Gastroesophageal sphincter (tissue), 4 donors: ENCODE results near the gene CHN1. TPM values are rescaled to one million over a fixed set of nuclear protein-coding genes. Genes with fewer than 3 reads are reported as not detected.
A peak's percentile ranks its signal among the peaks of the same experiment; 100 is the strongest.

ENCODE experiments used
- ATAC-seq: fragments of 150-250 bp; one replicate; pipeline ENCODE4 v1.9.1; 2016; ENCODE audit warnings: mild to moderate bottlenecking, moderate library complexity
- H3K27ac ChIP-seq, 4 donors: fragments of 200-600 bp; sonication (generic) in 3 of 4; 1 replicate in 3 of 4; 2 replicates in 1 of 4; pipeline ENCODE4 v1.5.1; 2016 to 2019
- H3K27me3 ChIP-seq: fragments of 200-600 bp; sonication (generic); one replicate; pipeline ENCODE4 v1.5.1; 2019
- H3K36me3 ChIP-seq, 2 donors: fragments of 200-600 bp; sonication (generic); one replicate each; pipeline ENCODE4 v1.5.1; 2019; ENCODE audit warnings: control low read depth in 1 of 2
- H3K4me1 ChIP-seq, 3 donors: fragments of 200-600 bp; sonication (generic); 1 replicate in 2 of 3; 2 replicates in 1 of 3; pipeline ENCODE4 v1.5.1; 2016 to 2019; ENCODE audit warnings: control low read depth in 2 of 3
- H3K4me3 ChIP-seq, 2 donors: fragments of 200-600 bp; sonication (generic); one replicate each; pipeline ENCODE4 v1.5.1; 2019; ENCODE audit warnings: mild to moderate bottlenecking in 1 of 2, moderate library complexity in 1 of 2
- H3K9me3 ChIP-seq, 3 donors: fragments of 200-600 bp; sonication (generic); one replicate each; pipeline ENCODE4 v1.5.1; 2017 to 2019; ENCODE audit warnings: control low read depth in 2 of 3
- CTCF ChIP-seq, 4 experiments: fragments of 200-600 bp in 2 of 4; fragments of 450-650 bp in 2 of 4; sonication (generic) in 1 of 4; IDR thresholded peaks; one replicate each; pipeline ENCODE4 v1.5.1; 2017 to 2019; ENCODE audit warnings: antibody characterized with exemption in 4 of 4, mild to moderate bottlenecking in 2 of 4, moderate library complexity in 2 of 4
- EP300 ChIP-seq: sonication (generic); formaldehyde crosslinking; IDR thresholded peaks from one replicate; pipeline ENCODE4 v1.6.1; 2017; ENCODE audit warnings: antibody characterized with exemption, mild to moderate bottlenecking
- POLR2A ChIP-seq, 2 donors: fragments of 450-650 bp; IDR thresholded peaks; one replicate each; pipeline ENCODE4 v1.6.1; 2017; ENCODE audit warnings: antibody characterized with exemption in 2 of 2, mild to moderate bottlenecking in 2 of 2, moderate library complexity in 1 of 2
- POLR2AphosphoS5 ChIP-seq: sonication (generic); formaldehyde crosslinking; IDR thresholded peaks from one replicate; pipeline ENCODE4 v1.6.1; 2017; ENCODE audit warnings: antibody characterized with exemption
- WGBS, 2 donors: methylation state at CpG; one replicate each; pipeline ENCODE4 v1.1.5; 2018; ENCODE audit warnings: low coverage in 1 of 2; 5-methylcytosine and 5-hydroxymethylcytosine counted together
- total RNA-seq, 4 donors: library from RNA; depleted of rRNA; stranded (reverse); fragments of >200 nt; gene quantifications; one replicate each; pipeline ENCODE4 v1.1.0, GENCODE V29; 2016

The CHN1 gene
- total RNA-seq, 4 donors from 2014 or later: 13.3 to 35.8 (median 31.1) TPM

GRCh38 chr2:174846218-174846617, 159.0 kb downstream of the CHN1 start:
- no peaks in the 10 kb centered on the region for H3K36me3 ChIP-seq
- no peaks in the 10 kb centered on the region for H3K9me3 ChIP-seq
- no peak for ATAC-seq
- 80 to 91% methylated on average over 1 of the region's 1 CpG for WGBS, 2 donors
- TF ChIP-seq EP300: no peak
- TF ChIP-seq CTCF (IDR thresholded peaks at IDR 0.05): no peak
- TF ChIP-seq POLR2A (IDR thresholded peaks at IDR 0.05): no peak
- no peak for TF ChIP-seq POLR2AphosphoS5
- H3K27ac ChIP-seq: peak overlapping the region; percentile 19 to 59 (median 50)
- H3K4me3 ChIP-seq: peak overlapping the region in 1 of 2 donors; percentile 39
- H3K27me3 ChIP-seq: no peaks in the 10 kb centered on the region
- peaks cover 0 to 43% (median 0%) of the 10 kb centered on the region in 3 donors for H3K4me1 ChIP-seq

DNA sequence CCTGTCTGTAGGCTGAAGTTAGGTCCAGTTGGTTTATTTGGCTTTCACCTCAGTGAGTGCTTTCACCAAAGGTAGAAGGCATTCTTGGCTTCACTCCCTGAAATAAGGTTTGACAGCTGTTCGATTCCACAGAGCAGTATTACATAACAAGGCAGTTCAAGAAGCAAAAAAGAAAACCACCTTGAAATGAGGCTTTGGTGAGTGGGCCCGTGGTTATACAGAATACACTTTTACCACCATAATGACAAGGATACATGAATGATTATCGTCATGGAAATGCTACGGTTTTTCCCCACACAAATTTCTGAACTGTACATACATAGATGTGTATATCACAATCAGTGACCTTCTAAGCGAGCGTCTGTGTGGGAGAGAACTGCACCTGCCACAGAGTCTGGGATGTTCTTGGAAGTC, 160.9 kb downstream of the CHN1 start:
- Histone ChIP-seq H3K36me3 (no peaks in the 10 kb centered on the region), H3K27ac (no peak overlapping the region)
- WGBS, 2 donors: 83 to 87% methylated on average over 5 to 6 of the region's 6 CpGs

GRCh38 chr2:174842496-174842895, 162.7 kb downstream of the CHN1 start:
- no peaks in the 10 kb centered on the region for H3K36me3 ChIP-seq
- no peak overlapping the region for H3K4me3 ChIP-seq
- no peaks in the 10 kb centered on the region for H3K27me3 ChIP-seq
- 87 to 93% methylated on average over 4 of the region's 4 CpGs for WGBS, 2 donors
- ATAC-seq: no peak
- H3K4me1 ChIP-seq: peaks cover 0 to 37% (median 0%) of the 10 kb centered on the region in 3 donors
- no peaks in the 10 kb centered on the region for H3K9me3 ChIP-seq
- H3K27ac ChIP-seq: no peak overlapping the region
- TF ChIP-seq EP300 (no peak), POLR2AphosphoS5 (no peak), CTCF (IDR thresholded peaks at IDR 0.05) (no peak), POLR2A (IDR thresholded peaks at IDR 0.05) (no peak)

More for the DNA sequence above, 160.9 kb downstream of the CHN1 start:
- no peak for ATAC-seq
- TF ChIP-seq EP300 (no peak), POLR2A (IDR thresholded peaks at IDR 0.05) (no peak), CTCF (IDR thresholded peaks at IDR 0.05) (no peak)
- H3K4me3 ChIP-seq: no peak overlapping the region
- peaks cover 0 to 43% (median 0%) of the 10 kb centered on the region in 3 donors for H3K4me1 ChIP-seq
- no peaks in the 10 kb centered on the region for H3K9me3 ChIP-seq
- H3K27me3 ChIP-seq: no peaks in the 10 kb centered on the region

- 85 to 95% methylated on average over 3 of the region's 3 CpGs for WGBS, 2 donors
- Histone ChIP-seq H3K4me1 (peaks cover 0 to 33% (median 0%) of the 10 kb centered on the region in 3 donors), H3K4me3 (no peak overlapping the region), H3K36me3 (no peaks in the 10 kb centered on the region), H3K27me3 (no peaks in the 10 kb centered on the region), H3K27ac (no peak overlapping the region), H3K9me3 (no peaks in the 10 kb centered on the region)
- TF ChIP-seq POLR2A (IDR thresholded peaks at IDR 0.05): no peak
- no peak for TF ChIP-seq POLR2AphosphoS5
- no peak for ATAC-seq
These were observed 163.2 kb downstream of the CHN1 start for GRCh38 chr2:174841936-174842335.

GRCh38 chr2:174841350-174841749, 163.8 kb downstream of the CHN1 start:
- Histone ChIP-seq H3K27me3 (no peaks in the 10 kb centered on the region), H3K4me3 (no peak overlapping the region), H3K36me3 (no peaks in the 10 kb centered on the region), H3K4me1 (peaks cover 0 to 35% (median 0%) of the 10 kb centered on the region in 3 donors), H3K27ac (no peak overlapping the region), H3K9me3 (no peaks in the 10 kb centered on the region)
- TF ChIP-seq POLR2AphosphoS5: no peak
- no peak for TF ChIP-seq POLR2A (IDR thresholded peaks at IDR 0.05)
- TF ChIP-seq EP300: no peak
- no peak for TF ChIP-seq CTCF (IDR thresholded peaks at IDR 0.05)
- WGBS, 2 donors: 83% methylated on average over 2 of the region's 2 CpGs
- no peak for ATAC-seq
